HUES6 (cell line): ENCODE measurements around the gene ANAPC5.

Experiments used
- H3K27ac ChIP-seq: 2 replicates; pipeline ENCODE4 v1.7.0; 2013; ENCODE audit warnings: low read depth, mild to moderate bottlenecking, low read length, inconsistent platforms
- H3K27me3 ChIP-seq: 2 replicates; pipeline ENCODE4 v1.6.1; 2013; ENCODE audit warnings: low read length; ENCODE audit not compliant: control insufficient read depth, insufficient read depth
- H3K36me3 ChIP-seq: 2 replicates; pipeline ENCODE4 v1.6.1; 2013; ENCODE audit warnings: low read length; ENCODE audit not compliant: control insufficient read depth, insufficient read depth
- H3K4me1 ChIP-seq: 2 replicates; pipeline ENCODE4 v1.6.1; 2013; ENCODE audit warnings: low read length; ENCODE audit not compliant: control insufficient read depth, insufficient read depth
- H3K4me3 ChIP-seq: 2 replicates; pipeline ENCODE4 v1.5.1; 2013; ENCODE audit warnings: low read depth, low read length
- H3K9ac ChIP-seq: one replicate; pipeline ENCODE4 v1.6.1; 2013; ENCODE audit warnings: mild to moderate bottlenecking, low read length
- H3K9me3 ChIP-seq: 2 replicates; pipeline ENCODE4 v1.6.1; 2013; ENCODE audit warnings: low read depth, low read length; ENCODE audit not compliant: control insufficient read depth, insufficient read depth

The ANAPC5 gene

DNA sequence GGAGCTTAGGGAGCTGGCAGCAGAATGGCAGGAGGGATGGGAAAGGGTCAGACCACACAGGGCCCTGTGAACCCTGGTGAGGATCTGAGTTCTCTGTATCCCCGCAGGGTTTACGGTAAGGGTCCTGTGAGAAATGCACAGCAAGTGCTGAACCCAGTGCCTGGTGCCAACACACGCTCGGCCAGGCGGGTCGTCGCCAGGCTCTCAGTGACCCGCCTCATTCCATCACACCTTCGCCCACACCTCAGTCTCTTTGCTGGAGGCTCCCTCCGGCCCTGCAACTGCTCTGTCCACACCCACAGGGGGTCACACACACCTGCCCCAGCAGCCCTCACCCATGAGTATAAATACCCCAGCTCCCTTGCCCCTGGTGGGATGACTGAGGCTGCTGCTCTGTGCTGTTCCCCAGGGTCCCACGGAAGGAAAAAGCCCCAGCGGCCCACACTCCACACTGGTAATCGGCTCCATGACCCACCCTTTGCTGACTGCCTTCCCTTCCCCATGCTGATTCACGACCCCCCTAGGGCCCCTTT lies 78.8 kb downstream of the ANAPC5 start:
- Histone ChIP-seq H3K9me3 (no peaks in the 10 kb centered on the region), H3K4me3 (no peak overlapping the region), H3K36me3 (peaks cover 40% of the 10 kb centered on the region), H3K27ac (no peak overlapping the region), H3K9ac (no peak overlapping the region), H3K4me1 (no peaks in the 10 kb centered on the region), H3K27me3 (no peaks in the 10 kb centered on the region)

DNA sequence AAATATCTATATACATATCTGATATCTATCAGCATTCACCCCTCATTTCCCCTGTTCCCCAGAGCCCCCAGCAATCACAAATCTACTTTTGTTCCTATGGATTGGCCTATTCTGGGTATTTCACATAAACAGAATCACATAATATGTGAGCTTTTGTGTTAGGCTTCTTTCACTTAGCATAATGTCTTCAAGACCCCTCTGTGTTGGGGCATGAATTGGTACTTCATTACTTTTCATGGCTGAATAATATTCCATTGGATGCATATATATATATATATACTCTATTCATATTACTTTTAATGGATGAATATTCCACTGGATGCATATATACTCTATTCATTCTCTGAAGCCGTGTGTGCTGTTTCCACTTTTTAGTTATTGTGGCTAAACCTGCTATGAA lies 84.4 kb downstream of the ANAPC5 start:
- H3K4me1 ChIP-seq = no peaks in the 10 kb centered on the region

DNA sequence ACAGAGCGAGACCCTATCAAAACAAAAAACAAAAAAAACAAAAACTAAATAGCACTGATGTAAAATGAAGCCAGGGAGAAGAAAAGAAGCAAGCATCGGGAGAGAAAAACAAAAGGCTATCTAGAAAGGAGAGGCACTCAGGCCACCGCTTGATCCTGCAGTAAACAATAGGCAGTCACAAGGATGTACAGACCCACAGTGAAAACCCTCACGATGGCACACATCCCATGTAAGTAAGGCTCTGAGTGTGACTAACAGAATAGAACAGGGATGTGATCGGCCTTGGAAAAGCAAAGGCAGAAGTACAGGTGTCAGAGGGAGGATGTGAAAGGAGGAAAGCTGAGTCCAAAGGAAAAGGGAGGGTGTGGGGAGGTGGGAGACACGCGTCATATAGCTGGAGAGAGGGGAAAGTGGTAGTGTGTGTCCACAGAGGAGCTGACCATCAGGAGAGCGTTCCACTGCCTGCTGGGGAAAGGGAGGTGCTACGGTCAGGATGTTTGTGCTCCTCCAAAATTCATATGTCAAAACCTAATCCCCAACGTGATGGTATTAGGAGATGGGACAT lies 87.2 kb downstream of the ANAPC5 start:
- Histone ChIP-seq H3K27ac (no peak overlapping the region), H3K27me3 (no peaks in the 10 kb centered on the region), H3K9ac (no peak overlapping the region), H3K9me3 (no peaks in the 10 kb centered on the region), H3K4me3 (no peak overlapping the region), H3K36me3 (peaks cover 72% of the 10 kb centered on the region), H3K4me1 (no peaks in the 10 kb centered on the region)

More for the DNA sequence above, 84.4 kb downstream of the ANAPC5 start:
- Histone ChIP-seq H3K4me3 (no peak overlapping the region), H3K9ac (no peak overlapping the region), H3K27ac (no peak overlapping the region), H3K9me3 (no peaks in the 10 kb centered on the region), H3K27me3 (no peaks in the 10 kb centered on the region), H3K36me3 (peaks cover 63% of the 10 kb centered on the region)

DNA sequence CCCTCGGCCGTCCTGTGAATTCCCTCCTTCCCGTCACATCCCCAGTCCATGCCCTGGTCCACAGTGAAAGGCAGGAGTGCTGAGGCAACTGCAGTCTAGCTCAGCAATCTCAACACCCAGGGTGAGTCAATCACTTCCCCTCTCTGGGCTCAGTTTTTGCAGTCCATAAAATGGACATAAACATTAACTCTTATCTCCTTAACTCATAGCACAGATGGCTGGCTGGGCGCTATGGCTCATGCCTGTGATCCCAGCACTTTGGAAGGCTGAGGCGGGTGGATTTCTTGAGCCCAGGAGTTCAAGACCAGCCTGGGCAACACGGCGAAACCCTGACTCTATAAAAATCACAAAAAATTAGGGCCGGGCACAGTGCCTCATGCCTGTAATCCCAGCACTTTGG lies 88.1 kb downstream of the ANAPC5 start:
- Histone ChIP-seq H3K27ac (no peak overlapping the region), H3K36me3 (peaks cover 75% of the 10 kb centered on the region), H3K27me3 (no peaks in the 10 kb centered on the region), H3K9ac (no peak overlapping the region), H3K4me3 (no peak overlapping the region), H3K9me3 (no peaks in the 10 kb centered on the region), H3K4me1 (no peaks in the 10 kb centered on the region)

DNA sequence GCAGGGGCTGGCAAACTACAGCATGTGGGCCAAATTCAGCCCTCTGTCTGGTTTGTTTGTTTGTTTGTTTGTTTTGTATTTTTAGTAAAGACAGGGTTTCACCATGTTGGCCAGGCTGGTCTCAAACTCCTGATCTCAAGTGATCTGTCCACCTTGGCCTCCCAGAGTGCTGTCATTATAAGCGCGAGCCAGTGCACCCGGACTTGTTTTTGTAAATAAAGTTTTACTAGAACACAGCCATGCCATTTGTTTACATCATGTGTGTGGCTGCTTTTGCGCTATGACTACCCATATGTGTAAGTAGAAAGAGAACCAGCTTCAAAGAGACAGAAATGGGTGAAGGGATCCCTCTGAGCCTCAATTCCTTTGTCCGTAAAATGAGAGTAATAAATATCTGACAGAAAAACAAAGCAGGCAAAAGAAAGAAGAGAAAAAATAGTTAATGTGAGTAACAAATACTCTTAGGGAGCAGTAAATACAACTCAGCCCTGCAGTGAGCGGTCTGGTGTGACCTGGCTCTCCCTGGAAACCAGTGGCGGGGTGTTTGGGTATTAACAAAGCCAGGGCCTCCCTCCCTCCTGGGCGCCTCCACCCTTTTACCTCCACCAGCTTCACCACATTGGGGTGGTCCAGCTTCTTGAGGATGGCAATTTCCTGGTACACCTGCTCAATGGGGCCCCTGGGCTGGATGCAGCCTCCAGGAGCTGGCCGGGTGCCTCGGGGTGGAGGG lies 88.8 kb downstream of the ANAPC5 start:
- H3K27me3 ChIP-seq = no peaks in the 10 kb centered on the region
- no peak overlapping the region for H3K9ac ChIP-seq
- H3K4me3 ChIP-seq = no peak overlapping the region
- H3K9me3 ChIP-seq = no peaks in the 10 kb centered on the region
- H3K4me1 ChIP-seq = no peaks in the 10 kb centered on the region
- H3K36me3 ChIP-seq = peaks cover 73% of the 10 kb centered on the region
- no peak overlapping the region for H3K27ac ChIP-seq

DNA sequence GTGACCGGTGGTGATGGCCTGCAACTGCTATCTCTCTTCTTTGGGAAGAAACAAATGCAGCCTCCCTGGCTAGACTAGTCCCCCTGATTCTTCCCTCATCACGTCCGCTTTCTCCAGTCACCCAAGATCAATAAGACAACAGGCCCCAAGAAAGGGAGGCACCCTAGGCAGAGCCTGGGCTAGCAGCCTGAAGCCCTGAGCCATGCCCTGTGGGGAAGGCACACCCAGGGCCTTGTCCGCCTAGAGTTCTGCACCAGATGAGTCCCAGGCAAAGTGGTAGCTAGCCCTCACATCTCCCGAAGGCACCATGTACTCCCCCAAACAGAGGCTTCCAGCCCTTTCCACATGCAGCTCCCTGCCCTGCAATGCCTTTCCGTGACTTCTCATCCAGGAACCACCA lies 90.8 kb downstream of the ANAPC5 start:
- Histone ChIP-seq H3K9me3 (no peaks in the 10 kb centered on the region), H3K4me1 (no peaks in the 10 kb centered on the region), H3K27me3 (no peaks in the 10 kb centered on the region), H3K36me3 (peaks cover 66% of the 10 kb centered on the region), H3K9ac (no peak overlapping the region), H3K27ac (no peak overlapping the region), H3K4me3 (no peak overlapping the region)

DNA sequence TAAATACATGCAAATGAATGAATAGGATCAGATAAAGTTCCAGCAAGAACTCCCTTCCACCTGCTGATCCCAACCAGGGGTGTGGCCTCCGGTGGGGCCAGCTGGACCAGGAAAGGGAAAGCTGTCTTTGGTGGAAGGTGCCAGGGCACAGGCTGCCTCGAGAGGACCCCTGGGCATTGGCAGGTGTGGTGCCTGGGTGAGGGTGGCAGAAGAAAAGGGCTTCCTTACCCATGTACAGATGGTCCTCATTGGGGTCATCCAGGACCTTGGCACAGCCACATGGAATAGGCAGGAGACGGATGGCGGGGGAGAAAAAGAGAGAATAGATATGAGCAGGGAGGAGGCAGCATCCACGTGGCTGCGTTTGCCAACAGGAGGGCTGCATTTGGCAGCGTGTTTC lies 92.1 kb downstream of the ANAPC5 start:
- Histone ChIP-seq H3K36me3 (peaks cover 66% of the 10 kb centered on the region), H3K4me3 (no peak overlapping the region), H3K9ac (no peak overlapping the region), H3K27ac (no peak overlapping the region), H3K9me3 (no peaks in the 10 kb centered on the region), H3K27me3 (no peaks in the 10 kb centered on the region), H3K4me1 (no peaks in the 10 kb centered on the region)

DNA sequence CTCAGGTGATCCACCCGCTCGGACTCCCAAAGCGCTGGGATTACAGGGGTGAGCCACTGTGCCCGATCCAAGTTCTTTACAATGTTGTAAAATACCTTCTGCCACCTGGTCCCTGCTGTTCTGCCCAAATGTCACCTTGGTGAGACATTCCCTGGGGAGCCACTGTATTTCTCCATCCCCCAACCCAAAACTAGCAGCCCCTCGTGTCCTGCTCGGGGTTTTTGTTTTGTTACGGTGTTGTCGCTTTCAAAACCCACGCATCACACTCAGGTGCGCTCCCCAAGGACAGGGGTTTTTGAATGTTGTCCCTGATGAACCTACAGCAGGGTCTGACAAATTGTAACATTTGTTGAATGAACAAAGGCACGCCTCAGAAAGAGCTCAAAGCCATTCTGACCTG lies 93.1 kb downstream of the ANAPC5 start:
- Histone ChIP-seq H3K9ac (no peak overlapping the region), H3K36me3 (peaks cover 68% of the 10 kb centered on the region), H3K9me3 (no peaks in the 10 kb centered on the region), H3K4me1 (no peaks in the 10 kb centered on the region), H3K27me3 (no peaks in the 10 kb centered on the region), H3K4me3 (no peak overlapping the region), H3K27ac (no peak overlapping the region)
